NT2/D1 (cell line): ENCODE measurements around the gene DYRK1B.

Experiments
- SUZ12 ChIP-seq: IDR thresholded peaks from 2 replicates; pipeline ENCODE4 v1.6.1; 2011; ENCODE audit not compliant: insufficient read length, insufficient read depth; ENCODE audit errors: extremely low read depth
- YY1 ChIP-seq: IDR thresholded peaks from 2 replicates; pipeline ENCODE4 v1.6.1; 2011; ENCODE audit not compliant: insufficient read length, insufficient read depth
- ZNF274 ChIP-seq: IDR thresholded peaks from 2 replicates; pipeline ENCODE4 v1.6.1; 2011; ENCODE audit warnings: mild to moderate bottlenecking, low read depth, low read length

DNA sequence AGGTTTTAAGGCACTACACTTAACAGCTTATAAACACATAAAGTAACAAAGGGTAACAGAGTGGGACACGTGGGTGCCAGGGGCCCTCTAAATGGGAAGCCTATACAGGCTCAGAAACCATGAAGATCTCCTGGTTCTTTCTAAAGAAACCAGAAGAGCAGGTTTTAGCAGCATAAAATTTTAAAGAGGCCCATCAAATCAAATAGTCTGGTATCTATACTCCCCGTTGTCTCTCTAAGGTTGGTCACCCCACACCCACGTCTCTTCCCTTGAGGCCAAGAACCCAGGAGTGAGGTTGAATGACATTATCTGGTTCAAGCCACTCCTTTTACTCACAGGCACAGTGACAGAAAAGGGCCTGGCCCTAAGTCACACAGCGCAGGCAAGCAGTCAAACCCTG is 4.6 kb upstream of the DYRK1B start:
- TF ChIP-seq ZNF274 (no peak), YY1 (no peak), SUZ12 (no peak)
